Measurements from ENCODE around the gene ADAD2.
A peak's percentile ranks its signal among the peaks of the same experiment; 100 is the strongest.

The ADAD2 gene

DNA sequence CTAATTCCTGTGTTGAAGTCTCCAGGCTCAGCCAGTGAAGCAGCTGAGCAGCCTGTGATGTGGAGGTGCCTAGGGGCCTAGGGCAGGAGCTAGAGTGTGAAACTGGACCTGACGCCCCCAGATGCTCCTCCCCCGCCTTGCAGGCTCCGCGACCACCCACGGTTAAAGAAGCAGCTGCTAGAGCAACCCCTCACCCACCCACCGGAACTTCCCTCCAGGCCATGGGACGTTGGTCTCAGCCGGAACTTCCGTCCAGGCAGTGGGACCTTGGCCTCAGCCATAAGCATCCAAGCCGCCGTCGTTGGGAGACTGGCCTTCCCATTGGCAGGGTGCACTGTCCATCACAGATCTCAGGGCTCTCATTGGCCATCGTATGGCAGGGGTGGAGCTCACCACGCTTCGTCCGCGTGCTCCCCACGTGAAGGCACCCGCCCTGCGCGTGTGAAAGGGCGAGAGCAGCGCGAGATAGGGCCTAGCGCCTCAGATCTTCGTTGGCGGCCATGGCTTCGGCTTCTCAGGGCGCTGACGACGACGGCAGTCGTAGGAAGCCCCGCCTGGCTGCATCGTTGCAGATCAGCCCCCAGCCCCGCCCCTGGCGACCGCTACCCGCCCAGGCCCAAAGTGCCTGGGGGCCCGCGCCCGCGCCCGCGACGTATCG lies at the start of gene ADAD2:
ADAD2 (plus strand) TSS at position 427 of the 658 bp plus-strand sequence; CDS start at position 501, 74 bp downstream.
- no peak for DNase-seq (ENCODE audit: low spot score)

DNA sequence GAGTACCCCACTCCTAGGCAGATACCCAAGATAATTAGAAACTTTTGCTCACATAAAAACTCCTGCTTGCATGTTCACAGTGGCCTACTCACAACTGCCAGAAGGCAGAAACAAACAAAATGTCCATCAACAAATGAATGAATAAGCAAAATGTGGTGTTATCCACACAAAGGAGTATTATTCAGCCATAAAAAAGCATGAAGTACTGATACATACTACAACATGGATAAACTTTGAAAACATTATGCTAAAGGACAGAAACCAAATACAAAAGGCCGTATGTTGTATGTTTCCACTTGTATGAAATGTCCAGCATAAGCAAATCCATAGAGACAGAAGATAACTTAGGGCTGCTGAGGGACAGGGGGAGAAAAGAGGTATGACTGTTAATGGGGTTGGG lies 47.9 kb upstream of the ADAD2 start:
- DNase-seq (ENCODE audit: low spot score): no peak

DNA sequence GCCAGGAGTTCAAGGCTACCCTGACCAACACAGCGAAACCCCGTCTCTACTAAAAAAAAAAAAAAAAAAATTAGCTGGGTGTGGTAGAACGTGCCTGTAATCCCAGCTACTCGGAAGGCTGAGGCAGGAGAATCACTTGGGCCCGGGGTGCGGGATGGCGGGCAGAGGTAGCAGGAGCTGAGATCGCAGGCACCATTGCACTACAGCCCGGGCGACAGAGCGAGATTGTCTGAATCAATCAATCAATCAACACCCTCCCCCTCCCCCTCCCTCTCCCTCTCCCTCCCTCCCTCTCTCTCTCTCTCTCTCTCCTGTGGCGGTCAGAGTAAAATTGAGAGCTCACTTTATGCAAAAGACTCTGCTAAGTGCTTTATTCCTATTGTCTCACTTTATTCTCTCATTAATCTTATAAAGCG lies 47.2 kb upstream of the ADAD2 start:
- DNase-seq (ENCODE audit: low spot score): no peak

DNA sequence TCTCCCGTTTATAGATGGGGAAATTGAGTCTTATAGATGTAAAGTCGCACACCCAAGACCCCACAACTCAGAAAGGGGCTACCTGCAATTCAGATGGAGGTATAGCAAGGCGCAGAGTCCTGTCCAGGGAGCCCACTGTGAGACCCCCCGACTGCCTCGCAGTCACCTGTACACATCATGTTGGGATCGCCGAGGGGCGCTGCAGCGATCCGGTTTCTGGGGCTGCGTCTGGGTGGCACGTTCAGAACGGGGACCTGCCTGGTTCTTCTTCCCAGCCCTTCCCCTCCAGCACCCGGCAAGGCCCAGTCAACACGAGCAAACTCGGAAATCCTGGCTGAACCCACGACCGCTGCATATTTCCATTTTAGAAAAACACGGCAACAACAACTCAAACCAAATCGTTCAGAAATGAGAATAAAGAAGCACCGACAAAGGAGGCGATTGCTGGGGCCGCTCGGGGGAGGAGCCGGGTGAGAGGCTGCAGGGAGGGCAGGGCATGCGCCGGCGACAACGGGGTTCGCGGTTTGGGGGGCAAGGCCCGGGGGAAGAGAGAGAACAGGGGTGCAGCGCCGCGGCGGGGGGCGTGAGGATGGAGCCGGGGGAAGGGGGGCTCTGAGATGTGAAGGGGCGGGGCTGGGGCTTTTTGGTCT lies 46.6 kb upstream of the ADAD2 start:
- peak; percentile 35 for DNase-seq (ENCODE audit: low spot score)

DNA sequence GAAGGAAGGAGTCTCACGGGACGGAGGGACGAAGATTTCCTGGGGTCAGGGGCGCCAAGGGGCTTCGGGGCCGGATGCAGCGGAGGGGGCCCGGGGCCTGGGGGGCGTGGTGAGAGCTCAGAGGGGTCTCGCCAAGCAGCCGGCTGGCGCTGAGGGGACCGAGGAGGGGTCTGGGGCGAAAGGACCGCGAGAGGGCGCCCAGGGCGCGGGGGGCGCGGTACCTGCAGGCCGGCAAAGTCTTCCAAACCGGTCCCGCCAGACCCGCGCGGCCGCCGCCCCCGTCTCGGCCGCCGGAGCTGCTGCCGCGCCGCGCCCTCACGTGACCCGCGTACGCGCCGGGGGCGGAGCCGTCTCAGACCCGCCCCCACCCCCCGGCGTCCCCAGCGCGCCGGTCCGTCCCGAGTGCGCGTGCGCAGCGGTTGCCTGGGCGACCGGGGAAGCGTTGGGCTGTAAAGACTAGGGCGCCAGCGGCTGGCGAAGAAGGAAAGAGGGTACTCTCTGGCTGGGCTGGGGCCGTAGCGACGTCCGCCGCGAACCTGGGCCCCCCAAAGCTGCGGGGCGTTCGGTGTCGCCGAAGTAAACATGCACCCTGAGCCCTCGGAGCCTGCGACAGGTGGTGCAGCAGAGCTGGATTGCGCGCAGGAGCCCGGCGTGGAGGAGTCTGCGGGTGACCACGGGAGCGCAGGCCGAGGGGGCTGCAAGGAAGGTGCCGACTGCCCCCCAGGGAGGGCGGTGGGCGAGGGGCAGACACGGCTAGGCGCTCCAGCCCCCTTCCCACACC lies 45.9 kb upstream of the ADAD2 start, which contains the start of the genes DNAAF1 and HSDL1:
DNAAF1 (plus strand) TSS at position 450 of the 781 bp plus-strand sequence; CDS start at position 583, 133 bp downstream.
HSDL1 (minus strand) TSS at position 319 of the 781 bp plus-strand sequence. CDS start 13,856 bp downstream, outside the sequence.
- peak; percentile 95 for DNase-seq (ENCODE audit: low spot score)

DNA sequence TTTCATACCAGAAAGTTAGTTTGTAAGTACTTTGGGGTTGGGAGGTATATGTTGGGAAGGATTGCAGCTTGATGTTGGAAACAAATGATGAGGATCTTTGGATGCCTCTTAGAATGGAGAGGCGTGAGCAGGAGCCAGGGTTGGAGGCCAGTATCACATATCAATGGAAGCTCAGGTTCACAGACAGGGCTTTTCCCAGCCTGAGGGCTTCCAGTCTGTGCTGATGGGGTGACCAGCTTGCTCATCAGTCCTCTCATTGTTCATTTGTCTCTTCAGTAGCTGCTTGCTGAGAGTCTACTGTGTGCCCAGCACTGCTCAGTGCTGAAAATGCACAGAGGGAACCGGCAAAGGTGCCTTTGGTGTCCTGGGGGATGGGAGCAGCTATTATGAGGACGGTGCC lies 40.0 kb upstream of the ADAD2 start:
- DNase-seq (ENCODE audit: low spot score): no peak

DNA sequence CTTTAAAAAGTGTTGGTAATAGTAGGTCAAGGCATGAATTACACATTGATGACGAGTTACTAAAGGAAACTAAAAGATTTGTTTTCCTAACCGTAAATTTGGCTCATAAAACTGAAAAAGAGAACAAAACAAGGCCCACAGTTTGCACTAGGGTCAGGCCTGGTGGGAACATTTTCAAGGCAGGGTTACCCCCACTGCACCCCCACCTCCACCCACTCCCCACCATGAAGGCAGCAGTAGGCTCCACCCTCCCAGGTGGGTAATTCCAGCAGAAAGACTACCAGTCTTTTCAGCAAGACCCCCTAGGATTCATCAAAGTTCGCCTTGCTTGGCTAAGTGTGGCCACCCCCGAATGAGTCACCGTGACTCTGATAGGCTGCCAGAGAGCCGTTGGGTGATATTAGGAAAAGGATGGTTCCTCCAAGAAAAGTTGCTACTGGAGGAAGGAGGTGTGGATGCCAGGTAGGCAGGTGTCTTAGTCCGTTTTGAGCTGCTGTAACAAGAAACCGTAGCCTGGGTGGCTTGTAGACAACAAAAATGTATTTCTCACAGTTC lies 37.2 kb upstream of the ADAD2 start:
- DNase-seq (ENCODE audit: low spot score): no peak

DNA sequence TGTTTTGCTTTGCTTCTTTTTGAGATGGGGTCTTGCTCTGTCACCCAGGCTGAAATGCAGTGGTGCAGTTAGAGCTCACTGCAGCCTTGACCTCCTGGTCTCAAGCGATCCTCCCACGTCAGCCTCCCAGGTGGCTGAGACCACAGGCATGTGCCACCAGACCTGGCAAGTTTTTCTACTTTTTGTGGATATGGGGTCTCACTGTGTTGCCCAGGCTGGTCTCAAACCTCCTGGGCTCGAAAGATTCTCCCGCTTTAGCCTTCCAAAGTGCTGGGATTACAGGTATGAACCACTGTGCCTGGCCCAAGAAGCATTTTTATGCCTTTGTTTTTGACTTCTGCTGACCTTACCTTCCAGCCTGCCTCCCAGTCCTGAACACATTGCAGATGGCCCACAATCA lies 35.7 kb upstream of the ADAD2 start:
- no peak for DNase-seq (ENCODE audit: low spot score)

DNA sequence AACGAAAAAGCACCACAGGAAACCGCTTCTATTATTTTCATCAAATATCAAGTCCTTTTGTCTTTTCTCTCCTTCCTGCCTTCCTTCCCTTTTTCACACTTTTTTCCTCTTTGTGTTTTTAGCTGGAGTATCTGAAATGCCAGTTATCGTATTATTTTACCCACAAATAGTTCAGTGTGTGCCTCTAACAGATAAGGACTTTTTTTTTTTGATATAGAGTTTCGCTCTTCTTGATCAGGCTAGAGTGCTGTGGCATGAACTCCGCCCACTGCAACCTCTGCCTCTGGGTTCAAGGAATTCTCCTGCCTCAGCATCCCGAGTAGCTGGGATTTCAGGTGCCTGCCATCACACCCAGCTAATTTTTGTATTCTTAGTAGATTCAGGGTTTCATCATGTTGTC lies 35.2 kb upstream of the ADAD2 start:
- no peak for DNase-seq (ENCODE audit: low spot score)

DNA sequence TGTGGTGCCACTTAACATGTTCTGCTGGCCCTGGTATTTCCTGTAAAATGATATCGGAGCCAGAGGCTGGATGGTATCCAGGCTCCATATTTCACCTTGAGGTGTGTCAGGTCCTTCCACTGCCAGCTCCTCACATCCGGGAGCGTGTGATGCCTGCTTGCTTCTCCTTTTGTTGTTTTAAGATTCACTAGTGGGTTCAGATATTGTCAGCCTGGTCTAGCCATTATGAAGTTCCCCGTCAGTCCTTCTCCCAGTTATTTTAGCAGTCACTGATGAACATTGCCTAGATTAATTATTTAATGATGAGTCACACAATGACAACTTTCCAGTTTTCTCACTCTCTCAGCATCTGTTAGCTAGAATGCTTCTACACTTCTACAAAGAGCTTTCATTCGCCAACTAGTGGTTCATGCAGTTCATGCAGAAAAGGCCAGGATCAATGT lies 34.6 kb upstream of the ADAD2 start:
- DNase-seq (ENCODE audit: low spot score): no peak

DNA sequence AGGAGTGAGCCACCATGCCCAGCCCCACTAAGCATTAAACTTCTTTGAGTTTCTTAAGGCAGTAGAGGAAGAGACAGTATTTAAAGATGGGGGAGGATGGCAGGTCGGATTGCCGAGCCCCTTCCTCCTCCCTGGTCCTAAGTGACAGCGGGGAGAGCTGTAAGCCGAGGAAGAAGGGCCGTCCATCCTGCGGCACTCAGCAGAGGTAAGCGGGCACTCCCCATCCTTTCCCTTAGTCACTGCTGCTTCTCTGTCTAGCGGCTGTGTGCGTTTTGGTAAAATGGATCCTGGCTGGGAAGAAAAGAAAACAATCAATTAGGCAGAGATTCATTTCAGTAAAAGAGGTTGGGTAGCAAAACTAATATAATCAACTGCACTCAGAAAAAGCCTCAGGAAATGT lies 31.9 kb upstream of the ADAD2 start:
- no peak for DNase-seq (ENCODE audit: low spot score)

DNA sequence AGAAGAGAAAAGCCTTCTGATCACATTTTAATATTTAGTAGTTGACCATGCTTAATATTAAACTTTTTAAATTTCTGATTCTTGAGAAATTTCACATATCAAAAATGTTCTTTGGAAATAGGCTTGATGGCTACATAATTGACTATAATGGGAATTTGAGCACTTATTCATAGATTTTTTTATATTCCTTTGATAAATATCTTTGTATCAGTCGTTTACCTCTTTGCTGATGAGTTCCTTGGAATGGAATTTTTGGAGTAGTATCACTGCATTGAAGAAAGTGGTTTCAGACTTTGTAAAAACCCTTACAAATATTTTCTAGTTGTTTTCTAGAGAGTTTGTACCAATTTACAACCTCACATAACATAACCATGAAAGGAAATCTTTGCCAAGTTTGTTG lies 31.2 kb upstream of the ADAD2 start:
- DNase-seq (ENCODE audit: low spot score): no peak

DNA sequence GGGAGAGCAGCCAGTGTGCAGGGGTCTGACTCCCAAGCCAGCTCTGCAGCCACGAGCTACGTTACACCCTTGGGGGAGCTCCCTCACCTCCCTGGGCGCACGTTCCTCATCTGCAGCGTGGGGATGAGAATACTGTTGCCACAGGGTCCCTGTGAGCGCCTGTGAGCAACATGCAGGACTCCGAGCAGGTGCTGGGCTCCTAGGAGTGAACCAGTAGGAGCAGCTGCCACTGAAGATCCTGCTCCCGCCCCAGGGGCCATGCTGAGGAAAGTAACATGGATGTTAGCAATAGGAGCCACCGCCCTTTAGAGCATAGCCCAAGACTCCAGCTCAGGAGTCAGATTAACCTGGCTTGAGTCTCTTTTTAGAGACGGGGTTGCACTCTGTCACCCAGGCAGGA lies 29.9 kb upstream of the ADAD2 start:
- no peak for DNase-seq (ENCODE audit: low spot score)

DNA sequence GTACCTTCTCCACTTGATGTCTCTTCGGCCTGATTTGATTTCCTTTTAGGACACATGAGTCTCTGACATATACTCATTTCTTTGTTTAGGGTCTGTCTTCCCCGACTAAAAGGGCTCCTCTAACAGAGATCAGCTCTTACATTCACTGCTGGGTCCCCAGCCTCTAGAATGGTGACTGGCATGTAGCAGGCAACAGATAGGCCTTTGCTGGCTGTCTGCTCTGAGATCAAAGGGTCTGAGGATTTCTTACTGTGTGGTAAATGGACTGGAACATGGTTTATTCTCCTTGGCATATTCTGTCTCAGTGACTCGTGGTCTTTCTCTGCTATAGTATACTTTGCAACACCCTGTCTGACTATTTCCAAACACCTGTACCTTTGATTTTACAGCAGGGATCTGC lies 29.2 kb upstream of the ADAD2 start:
- DNase-seq (ENCODE audit: low spot score): no peak

DNA sequence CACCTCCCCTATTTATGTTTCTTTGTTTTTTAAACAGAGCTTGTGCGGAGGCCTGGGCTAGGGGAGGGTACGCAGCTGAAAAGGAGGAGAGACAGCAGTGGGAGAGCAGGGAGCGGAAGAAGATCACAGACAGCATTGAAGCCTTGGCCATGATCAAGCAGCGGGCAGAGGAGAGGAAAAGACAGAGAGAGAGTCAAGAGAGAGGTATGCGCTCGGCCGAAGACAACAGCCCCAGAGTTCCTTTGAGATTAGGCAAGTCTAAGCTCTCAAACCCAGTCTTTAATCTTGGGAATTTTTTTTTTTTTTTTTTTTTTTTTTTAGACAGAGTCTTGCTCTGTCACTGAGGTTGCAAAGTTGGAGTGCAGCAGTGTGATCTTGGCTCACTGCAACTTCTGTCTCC lies 25.2 kb upstream of the ADAD2 start:
- no peak for DNase-seq (ENCODE audit: low spot score)

DNA sequence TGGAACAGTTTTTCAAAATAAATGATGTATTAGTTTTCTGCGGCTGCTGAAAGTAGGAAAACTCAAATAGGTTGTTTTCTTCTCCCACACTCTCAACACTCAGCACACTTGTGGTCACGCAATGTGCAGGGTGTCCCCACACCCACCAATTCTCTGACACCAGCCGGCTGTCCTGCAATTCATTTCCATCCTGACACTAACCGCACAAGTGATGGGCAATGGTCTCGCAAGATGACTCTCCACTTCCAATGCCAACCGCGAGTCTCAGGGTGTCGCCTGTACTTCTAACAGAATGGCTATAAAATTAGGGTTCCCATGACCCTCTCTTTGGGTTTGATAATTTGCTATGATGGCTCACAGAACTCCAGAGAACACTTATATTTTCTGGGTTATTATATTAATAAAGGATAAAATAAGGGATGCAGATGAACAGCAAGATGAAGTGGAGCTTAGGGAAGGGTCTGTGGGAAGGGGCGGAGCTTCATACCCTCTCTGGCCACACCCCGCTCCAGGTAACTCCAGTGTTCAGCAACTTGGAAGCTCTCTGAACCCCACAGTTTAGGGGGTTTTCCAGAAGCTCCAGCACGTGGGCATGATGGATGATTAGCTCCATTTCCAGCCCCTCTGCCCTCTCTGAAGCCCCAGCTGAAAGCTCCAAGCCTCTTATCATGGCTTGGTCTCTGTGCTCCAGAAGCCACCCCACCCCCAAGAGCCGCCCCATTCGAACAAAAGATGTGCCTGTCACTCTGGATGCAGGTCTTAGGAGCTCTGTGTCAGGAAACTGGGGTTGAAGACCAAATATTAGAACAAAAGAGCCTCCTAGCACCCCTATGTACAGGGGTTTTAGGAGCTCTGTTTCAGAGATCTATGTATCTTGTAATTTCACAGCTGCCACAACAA lies 23.9 kb upstream of the ADAD2 start:
- no peak for DNase-seq (ENCODE audit: low spot score)

DNA sequence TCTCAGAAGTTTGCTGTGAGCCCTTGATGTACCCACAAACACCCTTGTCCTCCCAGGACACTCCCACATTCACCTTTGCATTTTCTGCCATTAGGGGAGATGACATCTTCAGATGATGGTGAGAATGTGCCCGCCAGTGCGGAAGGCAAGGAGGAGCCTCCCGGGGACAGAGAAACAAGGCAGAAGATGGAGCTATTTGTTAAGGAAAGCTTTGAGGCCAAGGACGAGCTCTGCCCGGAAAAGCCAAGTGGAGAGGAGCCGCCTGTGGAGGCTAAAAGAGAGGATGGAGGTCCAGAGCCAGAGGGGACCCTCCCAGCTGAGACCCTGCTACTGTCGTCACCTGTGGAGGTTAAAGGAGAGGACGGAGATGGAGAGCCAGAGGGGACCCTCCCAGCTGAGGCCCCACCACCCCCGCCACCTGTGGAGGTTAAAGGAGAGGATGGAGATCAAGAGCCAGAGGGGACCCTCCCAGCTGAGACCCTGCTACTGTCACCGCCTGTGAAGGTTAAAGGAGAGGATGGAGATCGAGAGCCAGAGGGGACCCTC lies 21.1 kb upstream of the ADAD2 start:
- no peak for DNase-seq (ENCODE audit: low spot score)

DNA sequence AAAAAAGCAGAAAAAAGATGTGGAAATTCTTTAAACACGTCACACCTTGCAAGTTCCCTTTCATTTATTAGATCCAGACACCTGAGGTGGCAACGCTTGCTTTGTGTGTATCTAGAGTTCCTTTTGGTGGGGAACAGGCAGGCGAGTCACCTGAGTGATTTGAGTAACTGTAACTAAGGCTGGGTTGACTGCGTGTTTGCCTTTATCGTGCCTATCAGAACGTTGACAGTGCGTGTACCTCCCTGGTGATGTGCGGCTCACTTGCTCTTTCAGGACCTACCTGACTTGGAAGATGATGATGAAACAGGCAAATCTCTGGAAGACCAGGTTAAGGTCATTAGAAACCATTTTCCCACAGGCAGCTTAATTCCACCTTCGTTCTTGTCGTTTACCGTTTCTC lies 16.6 kb upstream of the ADAD2 start:
- DNase-seq (ENCODE audit: low spot score): no peak

DNA sequence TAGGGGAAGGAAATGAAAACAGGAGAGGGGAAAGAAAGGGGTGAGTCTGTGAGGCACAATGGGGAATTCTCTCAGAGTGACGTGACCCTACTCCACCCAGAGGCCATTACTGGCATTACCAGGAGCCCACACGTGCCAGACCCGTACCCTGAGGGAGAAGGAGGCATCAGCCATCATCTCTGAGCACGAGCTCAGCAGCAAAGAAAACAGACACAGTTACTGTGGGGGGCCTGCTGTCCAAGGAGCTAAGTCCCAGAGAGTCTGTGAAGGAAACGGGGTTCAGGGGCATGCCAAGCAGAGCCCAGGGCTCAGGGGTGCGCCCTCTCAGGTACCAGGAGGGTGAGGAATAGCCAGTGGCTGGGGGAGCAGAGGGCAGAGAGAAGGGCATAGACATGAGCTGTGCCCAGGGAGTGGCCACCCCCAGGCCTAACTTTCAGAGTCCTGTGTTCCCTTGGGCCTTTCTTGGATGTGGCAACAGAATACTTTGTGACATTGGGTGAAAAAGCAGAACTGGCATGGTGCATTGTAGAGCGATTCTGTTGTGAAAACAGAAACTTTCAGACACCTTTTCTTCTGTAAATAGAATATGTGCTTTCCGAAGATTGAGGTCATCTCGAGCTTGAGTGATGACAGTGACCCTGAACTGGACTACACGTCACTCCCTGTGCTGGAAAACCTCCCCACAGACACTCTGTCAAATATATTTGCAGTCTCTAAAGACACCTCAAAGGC lies 15.4 kb upstream of the ADAD2 start:
- peak; percentile 78 for DNase-seq (ENCODE audit: low spot score)
